Gastroesophageal sphincter (tissue), 3 donors: ENCODE results near the gene ZNF300.

Experiments used
- EP300 ChIP-seq: sonication (generic); formaldehyde crosslinking; IDR thresholded peaks from one replicate; pipeline ENCODE4 v1.6.1; 2017; ENCODE audit warnings: antibody characterized with exemption, mild to moderate bottlenecking
- POLR2A ChIP-seq, 2 donors: fragments of 450-650 bp; IDR thresholded peaks; one replicate each; pipeline ENCODE4 v1.6.1; 2017; ENCODE audit warnings: antibody characterized with exemption in 2 of 2, mild to moderate bottlenecking in 2 of 2, moderate library complexity in 1 of 2
- POLR2AphosphoS5 ChIP-seq: sonication (generic); formaldehyde crosslinking; IDR thresholded peaks from one replicate; pipeline ENCODE4 v1.6.1; 2017; ENCODE audit warnings: antibody characterized with exemption
- TF ChIP-seq, protein P1 (sequence below), 4 experiments: fragments of 200-600 bp in 2 of 4; fragments of 450-650 bp in 2 of 4; sonication (generic) in 1 of 4; IDR thresholded peaks; one replicate each; pipeline ENCODE4 v1.5.1; 2017 to 2019; ENCODE audit warnings: antibody characterized with exemption in 4 of 4, mild to moderate bottlenecking in 2 of 4, moderate library complexity in 2 of 4

DNA sequence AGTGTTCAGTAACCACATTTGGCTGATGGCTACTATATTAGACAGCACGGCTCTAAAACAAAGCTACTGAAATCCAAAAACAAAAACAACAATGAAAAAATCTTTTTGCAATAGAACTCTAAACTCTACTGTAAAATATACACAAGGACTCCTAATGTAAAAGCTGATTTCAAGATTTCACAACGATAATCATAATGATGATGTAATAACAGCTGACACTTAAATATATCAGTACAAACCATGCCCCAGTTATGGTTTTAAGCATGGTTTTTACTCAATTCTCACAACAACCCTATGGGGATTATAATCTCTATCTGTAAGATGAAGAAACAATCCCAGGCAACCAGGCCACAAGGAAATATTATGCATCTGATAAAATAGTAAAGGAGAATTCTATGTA, 3.3 kb downstream of the ZNF300 start:
- TF ChIP-seq, protein P1, sequence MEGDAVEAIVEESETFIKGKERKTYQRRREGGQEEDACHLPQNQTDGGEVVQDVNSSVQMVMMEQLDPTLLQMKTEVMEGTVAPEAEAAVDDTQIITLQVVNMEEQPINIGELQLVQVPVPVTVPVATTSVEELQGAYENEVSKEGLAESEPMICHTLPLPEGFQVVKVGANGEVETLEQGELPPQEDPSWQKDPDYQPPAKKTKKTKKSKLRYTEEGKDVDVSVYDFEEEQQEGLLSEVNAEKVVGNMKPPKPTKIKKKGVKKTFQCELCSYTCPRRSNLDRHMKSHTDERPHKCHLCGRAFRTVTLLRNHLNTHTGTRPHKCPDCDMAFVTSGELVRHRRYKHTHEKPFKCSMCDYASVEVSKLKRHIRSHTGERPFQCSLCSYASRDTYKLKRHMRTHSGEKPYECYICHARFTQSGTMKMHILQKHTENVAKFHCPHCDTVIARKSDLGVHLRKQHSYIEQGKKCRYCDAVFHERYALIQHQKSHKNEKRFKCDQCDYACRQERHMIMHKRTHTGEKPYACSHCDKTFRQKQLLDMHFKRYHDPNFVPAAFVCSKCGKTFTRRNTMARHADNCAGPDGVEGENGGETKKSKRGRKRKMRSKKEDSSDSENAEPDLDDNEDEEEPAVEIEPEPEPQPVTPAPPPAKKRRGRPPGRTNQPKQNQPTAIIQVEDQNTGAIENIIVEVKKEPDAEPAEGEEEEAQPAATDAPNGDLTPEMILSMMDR (IDR thresholded peaks at IDR 0.05): no peak
- no peak for TF ChIP-seq POLR2AphosphoS5
- no peak for TF ChIP-seq EP300
- TF ChIP-seq POLR2A (IDR thresholded peaks at IDR 0.05): no peak
